H1 (cell line): ENCODE data around the gene CHD6. TPM values are rescaled to one million over a fixed set of nuclear protein-coding genes. Genes with fewer than 3 reads are reported as not detected.

Experiments used
- TAF1 ChIP-seq: IDR thresholded peaks from 2 replicates; pipeline ENCODE4 v1.6.1; 2011; ENCODE audit warnings: mild to moderate bottlenecking, low read depth, low read length
- TAF7 ChIP-seq: optimal IDR thresholded peaks from 2 replicates; pipeline ENCODE3; 2011; ENCODE audit warnings: low read depth, mild to moderate bottlenecking, inconsistent platforms, low read length, moderate library complexity, borderline replicate concordance
- USF2 ChIP-seq: IDR thresholded peaks from 2 replicates; pipeline ENCODE4 v1.6.1; 2011; ENCODE audit warnings: low read length, improper control_type of control experiment
- polyA plus RNA-seq, 7 experiments: library from polyadenylated mRNA; depleted of rRNA in 3 of 7; stranded (reverse) in 5 of 7; unstranded in 2 of 7; fragments of >200 nt in 5 of 7; fragments of 200-250 nt in 2 of 7; gene quantifications; 1 replicate in 5 of 7; 2 replicates in 1 of 7; 4 replicates in 1 of 7; pipeline versions ENCODE4 v1.2.1 to v1.2.3, GENCODE V29; 2011 to 2013; ENCODE audit warnings: missing spikeins in 2 of 7, mixed read lengths in 2 of 7
- total RNA-seq: library from RNA; stranded (reverse); fragmentation: NEBNext Ultra II Directional; extraction: Animal tissue kit (Norgen Biotek cat#: 25700); gene quantifications from 2 replicates; pipeline ENCODE4 v1.2.1, GENCODE V29; 2021

The CHD6 gene
- total and polyA plus RNA-seq, 2 of the 8 experiments (the other 6 are each of a cell fraction or from before 2014, with no cell fraction given) = 11.1 to 62.9 TPM

- TF ChIP-seq TAF1 = no peak
- no peak for TF ChIP-seq USF2
- TF ChIP-seq TAF7 = no peak
These were observed 235.3 kb downstream of the CHD6 start (continued) for GRCh38 chr20:41382791-41383305.
